ENCODE results near the gene SPSB1. TPM values are rescaled to one million over a fixed set of nuclear protein-coding genes. Genes with fewer than 3 reads are reported as not detected.
A peak's percentile ranks its signal among the peaks of the same experiment; 100 is the strongest.

SPSB1 gene
- total and polyA plus RNA-seq, 2 experiments from 2014 or later: 4.6 to 5.4 TPM

- Histone ChIP-seq H3K36me3 (no peaks in the 10 kb centered on the region), H3K4me1 (ENCODE audit: low read depth) (peaks cover 3% of the 10 kb centered on the region), H3K4me3 (no peak overlapping the region), H3K27ac (no peak overlapping the region), H3K27me3 (no peaks in the 10 kb centered on the region), H3K9me3 (ENCODE audit: low read depth) (no peaks in the 10 kb centered on the region)
- peak in 1 of 2 donors; percentile 40 for DNase-seq (ENCODE audit: low read depth in 1 of 2, low spot score in 1 of 2)
- no peak for TF ChIP-seq CTCF (IDR thresholded peaks at IDR 0.05; ENCODE audit: low read depth, low read length)
Observed at GRCh38 chr1:9388335-9389180, 95.9 kb downstream of the SPSB1 start.

GRCh38 chr1:9389968-9390367 lies 97.3 kb downstream of the SPSB1 start:
- no peaks in the 10 kb centered on the region for H3K27me3 ChIP-seq
- peaks cover under 1% of the 10 kb centered on the region for H3K4me1 ChIP-seq (ENCODE audit: low read depth)
- DNase-seq (ENCODE audit: low read depth in 1 of 2, low spot score in 1 of 2): no peak
- no peaks in the 10 kb centered on the region for H3K36me3 ChIP-seq
- no peaks in the 10 kb centered on the region for H3K9me3 ChIP-seq (ENCODE audit: low read depth)
- H3K4me3 ChIP-seq: no peak overlapping the region
- H3K27ac ChIP-seq: no peak overlapping the region
- no peak for TF ChIP-seq CTCF (IDR thresholded peaks at IDR 0.05; ENCODE audit: low read depth, low read length)

GRCh38 chr1:9391620-9392019 lies 98.9 kb downstream of the SPSB1 start:
- H3K9me3 ChIP-seq (ENCODE audit: low read depth): no peaks in the 10 kb centered on the region
- no peaks in the 10 kb centered on the region for H3K4me1 ChIP-seq (ENCODE audit: low read depth)
- H3K27ac ChIP-seq: no peak overlapping the region
- H3K36me3 ChIP-seq: no peaks in the 10 kb centered on the region
- TF ChIP-seq CTCF (IDR thresholded peaks at IDR 0.05; ENCODE audit: low read depth, low read length): no peak
- no peaks in the 10 kb centered on the region for H3K27me3 ChIP-seq
- no peak for DNase-seq (ENCODE audit: low read depth in 1 of 2, low spot score in 1 of 2)
- H3K4me3 ChIP-seq: no peak overlapping the region

- no peak for DNase-seq (ENCODE audit: low read depth in 1 of 2, low spot score in 1 of 2)
- H3K27me3 ChIP-seq: no peaks in the 10 kb centered on the region
- no peaks in the 10 kb centered on the region for H3K4me1 ChIP-seq (ENCODE audit: low read depth)
- TF ChIP-seq CTCF (IDR thresholded peaks at IDR 0.05; ENCODE audit: low read depth, low read length): no peak
- no peak overlapping the region for H3K4me3 ChIP-seq
- H3K36me3 ChIP-seq: no peaks in the 10 kb centered on the region
- no peaks in the 10 kb centered on the region for H3K9me3 ChIP-seq (ENCODE audit: low read depth)
- no peak overlapping the region for H3K27ac ChIP-seq
Observed at GRCh38 chr1:9394010-9394409, 101.3 kb downstream of the SPSB1 start.

GRCh38 chr1:9395018-9395417 lies 102.3 kb downstream of the SPSB1 start:
- Histone ChIP-seq H3K4me3 (no peak overlapping the region), H3K27me3 (no peaks in the 10 kb centered on the region), H3K4me1 (ENCODE audit: low read depth) (peaks cover 6% of the 10 kb centered on the region), H3K9me3 (ENCODE audit: low read depth) (no peaks in the 10 kb centered on the region), H3K36me3 (no peaks in the 10 kb centered on the region), H3K27ac (no peak overlapping the region)
- DNase-seq (ENCODE audit: low read depth in 1 of 2, low spot score in 1 of 2): no peak
- no peak for TF ChIP-seq CTCF (IDR thresholded peaks at IDR 0.05; ENCODE audit: low read depth, low read length)

Data from cardiac muscle cell (in vitro differentiated cells and primary cell).